Measurements from ENCODE around the gene INPP5F.
"Not testable (repeated sequence)": the region's sequence is repeated elsewhere in the genome, so short reads cannot be mapped to it uniquely, and the experiment has no call there.

Gene INPP5F

DNA sequence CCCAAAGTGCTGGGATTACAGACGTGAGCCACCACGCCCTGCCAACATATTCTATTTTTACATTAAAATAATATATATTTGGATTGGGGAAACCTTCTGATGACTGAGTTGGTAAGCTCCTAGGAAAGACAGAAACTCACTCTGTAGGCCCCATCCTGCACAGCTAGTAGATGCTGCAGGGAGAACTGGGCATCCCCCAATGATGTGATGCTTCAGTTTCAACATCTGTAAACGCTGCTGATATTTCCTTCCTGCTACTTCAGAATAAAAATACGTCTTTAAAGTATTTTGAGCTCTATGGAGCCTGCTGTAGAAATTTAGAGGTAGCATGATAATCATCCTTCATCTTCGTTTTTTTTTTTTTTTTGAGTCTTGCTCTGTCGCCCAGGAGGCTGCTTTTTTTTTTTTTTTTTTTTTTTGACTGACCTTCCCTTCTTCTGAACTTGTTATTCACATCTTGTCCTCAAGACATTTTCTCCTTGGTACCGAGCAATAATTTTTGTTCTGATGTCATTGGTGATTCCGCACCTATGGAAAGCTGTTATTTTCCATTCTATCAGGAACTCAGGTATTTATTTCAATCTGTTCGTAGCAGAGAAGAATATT lies 21.8 kb upstream of the INPP5F start:
- no peak for DNase-seq (ENCODE audit: low read depth in 2 of 2, low spot score in 1 of 2)

DNA sequence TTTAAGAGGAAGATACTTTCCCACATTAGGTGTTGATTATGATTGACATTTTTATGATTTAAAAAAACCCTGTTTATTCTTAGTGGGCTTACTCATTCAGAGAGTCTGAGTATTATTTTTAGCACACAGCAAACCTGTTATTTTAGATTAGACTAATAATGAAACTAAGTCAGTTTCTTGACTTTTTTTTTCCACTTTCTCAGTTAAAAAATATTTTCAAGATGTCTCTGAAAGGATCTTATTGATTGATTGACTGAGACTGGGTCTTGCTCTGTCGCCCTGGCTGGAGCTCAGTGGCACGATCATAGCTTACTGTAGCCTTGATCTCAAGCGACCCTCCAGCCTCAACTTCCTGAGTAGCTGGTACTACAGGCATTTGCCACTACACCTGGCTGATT lies 20.4 kb upstream of the INPP5F start:
- no peak for DNase-seq (ENCODE audit: low read depth in 2 of 2, low spot score in 1 of 2)

DNA sequence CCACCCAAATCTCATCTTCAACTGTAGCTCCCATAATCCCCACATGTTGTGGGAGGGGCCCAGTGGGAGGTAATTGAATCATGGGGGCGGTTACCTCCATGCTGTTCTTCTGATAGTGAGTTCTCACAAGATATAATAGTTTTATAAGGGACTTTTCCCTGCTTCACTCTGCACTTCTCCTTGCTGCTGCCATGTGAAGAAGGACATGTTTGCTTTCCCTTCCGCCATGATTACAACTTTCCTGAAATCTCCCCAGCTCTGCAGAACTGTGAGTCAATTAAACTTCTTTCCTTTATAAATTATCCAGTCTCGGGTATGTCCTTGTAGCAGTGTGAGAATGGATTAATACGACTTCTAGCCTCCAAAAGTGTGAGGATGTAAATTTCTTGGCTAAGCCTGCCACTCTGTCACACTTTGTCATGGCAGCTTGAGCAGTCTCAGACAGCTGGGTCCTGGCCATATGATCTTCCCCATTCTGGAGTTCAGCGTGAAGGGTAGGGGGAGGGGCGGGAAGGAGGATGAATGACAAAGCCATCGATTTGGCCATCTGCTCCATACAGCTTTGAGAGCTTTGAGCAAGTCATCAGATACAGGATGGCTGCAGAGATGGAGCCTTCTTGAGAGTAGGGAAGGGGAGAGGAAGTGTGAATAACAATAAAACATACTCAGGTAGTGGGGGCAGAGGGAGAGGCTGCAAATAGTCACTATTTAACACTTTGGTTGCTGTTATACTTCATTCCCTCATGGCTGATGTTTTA lies 19.1 kb upstream of the INPP5F start:
- no peak for DNase-seq (ENCODE audit: low read depth in 2 of 2, low spot score in 1 of 2)

DNA sequence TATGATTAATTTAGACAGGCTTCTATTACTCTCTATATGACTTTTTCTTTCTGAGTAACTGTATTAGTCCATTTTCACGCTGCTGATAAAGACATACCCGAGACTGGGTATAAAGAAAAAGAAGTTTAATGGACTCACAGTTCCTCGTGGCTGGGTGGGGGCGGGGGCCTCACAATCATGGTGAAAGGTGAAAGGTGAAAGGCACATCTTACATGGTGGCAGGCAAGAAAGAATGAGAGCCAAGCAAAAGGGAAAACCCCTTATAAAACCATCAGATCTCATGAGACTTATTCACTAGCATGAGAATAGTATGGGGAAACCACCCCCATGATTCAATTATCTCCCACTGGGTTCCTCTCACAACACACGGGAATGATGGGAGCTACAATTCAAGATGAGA lies 18.5 kb upstream of the INPP5F start:
- not testable (repeated sequence) for DNase-seq (ENCODE audit: low read depth in 2 of 2, low spot score in 1 of 2)

DNA sequence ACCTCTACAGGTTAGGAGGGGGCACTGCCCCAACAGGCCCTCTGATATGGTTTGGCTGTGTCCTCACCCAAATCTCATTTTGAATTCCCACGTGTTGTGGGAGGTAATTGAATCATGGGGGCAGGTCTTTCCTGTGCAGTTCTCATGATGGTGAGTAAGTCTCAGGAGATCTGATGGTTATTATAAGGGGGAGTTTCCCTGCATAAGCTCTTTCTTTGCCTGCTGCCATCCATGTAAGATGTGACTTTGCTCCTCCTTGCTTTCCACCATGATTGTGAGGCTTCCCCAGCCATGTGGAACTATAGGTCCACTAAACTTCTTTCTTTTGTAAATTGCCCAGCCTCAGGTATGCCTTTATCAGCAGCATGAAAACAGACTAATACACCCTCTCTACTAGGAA lies 14.9 kb upstream of the INPP5F start:
- DNase-seq (ENCODE audit: low read depth in 2 of 2, low spot score in 1 of 2), result not testable (repeated sequence)

DNA sequence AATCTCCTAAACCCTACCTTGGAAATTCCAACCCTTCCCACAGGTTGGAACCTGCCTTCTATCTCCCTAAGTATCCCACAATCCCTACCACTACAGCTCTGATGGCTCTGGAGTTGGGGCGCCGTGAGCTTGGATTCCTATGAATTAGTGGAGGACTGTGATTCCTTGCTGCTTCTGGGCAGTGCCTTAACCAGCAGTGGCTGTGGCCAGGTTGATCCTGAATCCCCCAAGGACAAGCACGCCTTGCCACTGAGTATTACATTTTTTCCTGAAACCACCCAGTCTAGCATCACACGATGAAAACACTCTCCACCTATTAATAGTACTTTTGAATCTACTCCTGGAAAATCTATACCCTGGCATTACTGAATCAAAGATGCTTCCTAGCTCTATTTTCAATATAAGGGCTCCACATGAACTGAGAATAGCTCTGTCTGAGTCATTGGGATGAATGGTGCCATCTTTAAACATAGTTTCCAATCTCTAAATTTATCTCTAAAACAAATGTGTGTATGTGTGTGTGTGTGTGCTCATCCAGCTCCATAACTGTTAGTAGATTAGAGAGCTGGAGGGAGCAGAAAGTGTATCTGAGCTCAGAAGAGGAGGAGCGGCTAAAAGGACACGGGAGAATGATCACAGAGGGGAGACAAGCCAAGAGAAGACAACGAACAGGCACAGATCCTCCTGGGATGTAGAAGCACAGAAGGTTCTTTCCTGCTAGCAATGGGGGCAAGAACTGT lies 11.9 kb upstream of the INPP5F start:
- no peak for DNase-seq (ENCODE audit: low read depth in 2 of 2, low spot score in 1 of 2)

DNA sequence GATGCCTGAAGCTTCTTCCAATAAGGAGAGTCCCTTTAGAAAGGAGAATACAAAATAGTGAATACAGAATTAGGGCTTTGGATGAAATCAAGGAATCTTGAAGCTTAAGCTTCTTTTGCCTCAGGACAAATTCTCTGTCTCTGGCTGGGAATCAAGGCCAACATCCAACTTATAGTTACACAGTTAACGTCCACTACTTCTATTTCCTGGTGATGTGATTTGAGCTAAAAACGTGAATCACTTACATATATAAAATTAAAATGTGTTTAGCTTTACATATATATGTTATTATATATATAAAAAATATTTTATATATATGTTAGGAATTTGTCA lies 11.4 kb upstream of the INPP5F start:
- DNase-seq (ENCODE audit: low read depth in 2 of 2, low spot score in 1 of 2), result no peak

DNA sequence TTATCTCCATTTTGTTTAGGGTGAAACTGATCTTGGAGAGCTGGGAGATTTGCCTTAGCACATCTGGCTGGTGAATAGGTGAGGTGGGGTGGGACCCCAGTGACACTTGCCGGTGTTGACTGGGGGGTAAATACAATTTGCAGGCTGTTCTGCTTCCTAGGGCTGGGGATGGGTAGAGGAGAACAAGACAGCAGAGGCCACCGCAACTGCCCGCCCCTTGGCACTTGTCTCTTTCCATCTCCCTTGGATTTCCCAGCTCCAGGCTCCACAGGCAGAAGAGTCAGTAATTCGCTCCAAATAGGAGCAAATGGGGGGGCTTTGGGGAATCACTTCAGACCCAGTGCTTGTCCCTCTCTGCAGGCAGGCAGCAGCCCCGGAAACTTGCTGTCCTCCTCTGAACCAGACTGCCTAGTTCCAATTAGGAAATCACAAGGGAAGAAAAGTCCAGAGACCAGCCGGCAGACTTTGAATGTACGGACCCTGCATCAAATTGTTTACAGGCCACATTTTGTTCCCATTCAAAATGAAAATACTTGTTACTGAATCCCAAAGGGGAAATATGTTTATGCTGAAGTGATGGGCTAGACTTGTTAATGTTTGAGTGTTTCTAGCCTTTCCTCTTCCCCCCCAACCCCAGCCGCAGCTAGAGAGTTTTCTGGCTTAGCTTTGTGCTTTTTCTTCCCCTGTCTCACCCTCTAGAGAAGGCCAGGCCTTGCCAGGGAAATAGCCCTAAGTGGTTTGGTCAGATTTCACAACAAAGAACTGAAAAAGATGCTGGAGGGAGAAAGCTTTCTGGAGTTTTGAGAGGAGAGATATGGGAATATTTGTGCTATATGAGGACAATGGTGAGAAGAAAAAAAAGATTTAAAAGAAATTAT lies 10.0 kb upstream of the INPP5F start:
- DNase-seq (ENCODE audit: low read depth in 2 of 2, low spot score in 1 of 2), result no peak

DNA sequence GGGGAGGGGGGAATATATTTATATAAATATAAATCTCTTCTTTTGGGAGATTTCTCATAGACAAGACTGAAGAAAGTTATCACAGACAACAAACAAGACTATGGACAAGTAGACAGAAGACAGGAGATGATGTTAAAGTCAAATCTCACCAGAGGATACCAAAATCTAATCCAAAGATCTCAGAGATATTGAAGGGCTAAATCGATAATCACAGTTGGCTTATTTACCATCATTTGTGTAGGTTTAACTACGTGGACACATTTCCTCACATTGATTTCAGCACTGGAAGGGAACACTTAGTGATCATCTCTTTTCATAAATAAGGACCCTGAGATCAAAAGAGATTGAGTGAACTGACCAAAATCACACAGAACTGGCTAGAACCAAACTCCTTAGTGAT lies 2.7 kb upstream of the INPP5F start:
- DNase-seq (ENCODE audit: low read depth in 2 of 2, low spot score in 1 of 2), result no peak

DNA sequence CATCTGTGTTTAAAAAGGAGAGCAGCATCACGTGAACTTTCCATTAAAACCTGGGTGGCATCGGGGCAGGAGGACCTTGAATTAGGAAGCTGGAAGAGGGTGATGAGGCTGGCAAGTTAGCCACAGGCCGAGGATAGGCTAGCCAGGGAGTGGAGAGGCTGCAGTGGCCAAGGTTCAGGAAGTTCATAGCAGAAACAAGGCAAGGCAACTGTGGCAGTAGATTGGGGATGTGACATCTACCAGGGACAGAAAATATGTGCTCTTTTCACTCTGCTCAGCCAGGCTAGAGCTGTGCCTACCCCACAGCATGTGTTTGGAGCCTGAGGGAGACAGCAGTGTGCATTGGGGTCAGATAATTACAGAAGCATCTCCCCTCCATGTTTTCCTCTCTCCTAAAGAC lies 2.2 kb upstream of the INPP5F start:
- no peak for DNase-seq (ENCODE audit: low read depth in 2 of 2, low spot score in 1 of 2)

DNA sequence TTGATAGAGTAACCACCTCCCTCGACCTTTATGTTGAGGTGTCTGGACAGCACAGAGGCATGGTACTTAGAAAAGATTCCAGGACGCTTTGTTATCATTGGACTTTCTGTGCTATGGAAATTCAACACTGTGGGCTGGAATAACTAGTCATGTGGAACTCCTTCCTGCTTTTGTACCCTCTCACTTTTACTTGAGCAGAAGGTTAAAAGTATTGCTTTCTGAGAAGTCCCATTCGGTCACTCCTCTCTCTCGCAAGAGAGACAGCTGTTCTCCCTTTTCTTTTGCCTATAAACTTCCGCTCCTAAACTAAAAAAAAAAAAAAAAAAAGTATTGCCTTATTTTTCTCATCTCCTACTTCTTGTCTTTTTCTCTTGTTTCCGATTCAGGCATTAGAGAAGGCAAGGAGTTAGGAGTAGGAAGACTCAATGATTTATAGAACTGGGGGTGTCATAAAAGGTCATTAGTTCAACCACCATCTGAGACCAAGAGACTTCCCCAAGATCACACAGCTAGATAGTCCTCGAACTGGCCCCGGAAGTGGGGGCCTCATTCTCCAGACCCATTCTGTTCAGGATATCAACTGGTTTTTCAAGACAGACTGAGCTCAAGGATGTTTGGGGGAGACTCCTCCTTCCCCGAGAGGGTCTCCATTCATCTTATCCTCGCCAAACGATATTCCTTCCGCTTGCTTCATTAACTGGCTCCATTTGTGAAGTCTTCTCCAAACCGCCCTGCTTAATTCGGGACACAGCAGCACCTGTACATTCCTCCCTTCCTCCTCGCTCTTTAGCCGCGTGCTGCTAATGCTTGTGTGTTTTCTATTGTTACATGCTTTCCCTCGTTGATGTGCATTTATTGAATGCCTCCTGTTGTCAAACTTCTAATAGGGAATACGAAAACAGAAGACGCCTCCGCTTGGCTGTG lies 995 bp upstream of the INPP5F start:
- no peak for DNase-seq (ENCODE audit: low read depth in 2 of 2, low spot score in 1 of 2)

DNA sequence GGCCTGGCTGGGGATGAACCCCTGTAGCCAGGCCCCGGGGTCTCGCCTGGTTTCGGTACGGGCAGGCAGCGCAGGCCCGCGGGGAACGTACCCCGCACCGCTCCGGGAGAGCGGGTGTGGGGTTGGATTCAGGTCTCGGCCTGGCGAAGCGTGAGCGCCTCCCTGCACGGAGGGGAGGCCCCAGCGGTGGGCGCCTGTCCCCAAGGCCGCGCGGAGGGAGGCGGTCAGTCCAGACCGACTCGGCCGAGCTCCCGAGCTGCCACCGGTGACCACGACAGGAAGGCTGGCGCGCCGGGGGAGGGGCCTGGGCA lies 378 bp upstream of the INPP5F start:
- no peak for DNase-seq (ENCODE audit: low read depth in 2 of 2, low spot score in 1 of 2)

DNA sequence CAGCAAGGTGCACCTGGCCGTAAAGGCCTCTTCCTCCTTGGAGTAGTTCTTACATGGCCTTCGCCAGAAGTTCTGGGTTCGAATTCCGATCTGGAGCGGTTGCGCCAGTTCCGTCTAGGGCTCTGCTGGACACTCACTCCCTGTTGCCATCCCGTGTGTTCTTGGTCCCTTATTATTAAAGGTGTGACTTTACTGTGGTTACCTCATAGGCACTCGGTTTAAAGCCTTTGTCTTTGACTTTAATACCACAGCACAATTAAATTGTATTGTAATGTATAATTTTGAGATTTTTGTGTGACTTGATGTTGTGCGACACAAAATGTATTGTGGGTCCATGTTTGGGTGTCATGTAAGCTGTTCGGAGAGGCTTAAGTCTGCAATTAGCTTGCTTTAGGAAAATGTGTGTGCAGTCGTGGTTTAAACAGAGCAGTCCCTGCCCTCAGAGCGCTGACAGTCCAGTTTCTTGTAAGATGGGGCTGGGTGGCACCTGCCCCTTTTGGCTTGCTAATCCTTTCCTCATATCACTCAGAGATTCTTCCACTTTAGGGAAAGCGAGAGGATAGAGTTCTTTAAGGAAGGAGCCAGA lies 919 bp downstream of the INPP5F start:
- DNase-seq (ENCODE audit: low read depth in 2 of 2, low spot score in 1 of 2), result no peak

DNA sequence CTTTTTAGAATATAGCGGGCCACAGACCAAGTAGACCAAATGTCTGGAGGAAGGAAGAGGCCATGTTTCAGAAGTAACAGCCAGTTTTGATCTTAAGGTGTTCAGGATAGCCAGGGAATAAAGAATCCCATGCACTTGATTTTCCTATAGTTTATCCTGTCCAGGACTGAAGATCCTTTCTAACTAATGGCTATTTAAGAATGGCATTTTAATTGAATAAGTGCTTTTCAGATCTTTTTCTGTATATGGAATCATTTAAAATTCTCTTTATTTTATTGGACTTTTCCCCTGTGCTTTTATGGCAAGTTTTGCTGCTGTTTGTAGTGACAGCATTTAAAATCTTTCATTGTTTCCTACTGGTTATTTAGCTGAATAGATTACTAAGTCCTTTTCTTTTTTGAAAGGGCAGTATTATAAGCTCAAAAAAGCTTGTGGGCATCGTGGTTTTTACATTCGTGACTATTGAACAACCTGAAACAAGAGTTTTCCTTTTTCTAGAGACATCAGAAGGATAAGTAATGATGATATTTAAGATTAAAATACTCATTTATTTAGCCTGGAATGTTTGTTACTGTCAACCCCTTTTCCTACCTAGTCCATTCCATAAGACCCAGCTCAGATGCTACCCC lies 2.4 kb downstream of the INPP5F start:
- DNase-seq (ENCODE audit: low read depth in 2 of 2, low spot score in 1 of 2), result no peak

DNA sequence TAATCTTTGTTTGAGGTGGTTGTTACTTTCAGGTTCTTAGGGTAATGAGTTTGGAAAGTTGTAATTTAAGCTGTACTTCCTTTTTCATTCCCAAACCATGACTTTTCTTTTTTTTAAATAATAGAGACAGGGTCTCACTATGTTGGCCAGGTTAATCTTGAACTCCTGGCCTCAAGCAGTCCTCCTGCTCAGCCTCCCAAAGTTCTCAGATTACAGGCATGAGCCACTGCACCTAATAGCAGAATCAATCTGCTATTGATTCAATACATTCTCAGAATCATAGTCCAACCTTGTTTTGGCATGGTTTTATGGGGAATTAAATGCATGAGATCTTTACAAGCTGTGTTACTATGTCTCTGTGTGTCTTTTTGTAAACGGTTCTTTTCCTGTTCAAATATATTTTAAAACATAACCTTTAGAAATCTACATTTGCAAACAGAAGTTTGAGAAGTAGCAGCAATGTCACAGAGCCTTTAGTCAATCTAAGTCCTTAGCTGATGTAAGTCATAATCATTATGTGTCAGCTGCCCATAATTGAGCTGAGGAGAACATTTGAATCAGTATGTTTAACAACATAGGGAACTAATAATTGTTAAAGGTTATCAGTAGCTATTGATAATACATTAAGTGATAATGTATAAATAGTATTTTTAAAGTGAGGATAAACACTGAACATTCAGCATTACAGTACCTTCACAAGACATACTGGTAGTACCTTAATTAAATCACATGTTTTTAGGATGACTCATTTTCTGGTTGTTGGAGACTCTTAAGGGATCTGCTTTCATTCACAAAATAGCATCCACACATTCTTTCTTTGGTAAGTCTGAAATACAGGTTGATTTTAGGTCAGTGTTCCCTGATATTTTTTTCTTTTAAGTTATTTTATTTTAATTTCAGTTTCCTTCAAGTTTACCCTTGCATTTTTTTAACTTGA lies 8.8 kb downstream of the INPP5F start:
- no peak for DNase-seq (ENCODE audit: low read depth in 2 of 2, low spot score in 1 of 2)

DNA sequence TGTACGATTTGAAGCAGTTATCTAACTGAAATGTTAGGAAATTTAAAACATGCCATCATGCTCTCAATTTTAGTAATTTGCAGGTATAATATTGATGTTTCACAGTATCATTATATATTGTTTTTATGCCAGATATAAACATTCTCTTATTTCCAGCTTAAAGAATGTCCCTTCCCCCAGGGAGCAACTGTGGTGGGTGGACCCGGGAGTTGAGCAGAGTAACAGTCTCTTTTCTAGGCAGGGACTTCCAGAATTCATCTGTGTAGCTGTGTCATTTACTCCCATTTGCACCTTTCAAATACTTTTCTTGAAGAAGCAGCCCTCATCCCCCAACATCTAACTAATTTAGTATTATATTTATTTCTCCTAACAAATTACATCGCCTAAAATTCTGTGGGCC lies 9.6 kb downstream of the INPP5F start:
- no peak for DNase-seq (ENCODE audit: low read depth in 2 of 2, low spot score in 1 of 2)

DNA sequence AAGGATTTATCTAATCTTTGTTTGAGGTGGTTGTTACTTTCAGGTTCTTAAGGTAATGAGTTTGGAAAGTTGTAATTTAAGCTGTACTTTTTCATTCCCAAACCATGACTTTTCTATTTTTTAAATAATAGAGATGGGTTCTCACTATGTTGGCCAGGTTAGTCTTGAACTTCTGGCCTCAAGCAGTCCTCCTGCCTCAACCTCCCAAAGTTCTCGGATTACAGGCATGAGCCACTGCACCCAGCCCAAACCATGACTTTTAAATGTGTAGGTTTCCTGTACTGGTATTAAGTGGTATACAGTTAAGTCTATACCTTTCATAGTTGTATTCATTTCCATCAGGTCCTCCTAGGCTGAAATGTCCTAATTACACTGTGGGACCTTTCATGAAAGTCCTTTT lies 10.4 kb downstream of the INPP5F start:
- DNase-seq (ENCODE audit: low read depth in 2 of 2, low spot score in 1 of 2), result no peak

DNA sequence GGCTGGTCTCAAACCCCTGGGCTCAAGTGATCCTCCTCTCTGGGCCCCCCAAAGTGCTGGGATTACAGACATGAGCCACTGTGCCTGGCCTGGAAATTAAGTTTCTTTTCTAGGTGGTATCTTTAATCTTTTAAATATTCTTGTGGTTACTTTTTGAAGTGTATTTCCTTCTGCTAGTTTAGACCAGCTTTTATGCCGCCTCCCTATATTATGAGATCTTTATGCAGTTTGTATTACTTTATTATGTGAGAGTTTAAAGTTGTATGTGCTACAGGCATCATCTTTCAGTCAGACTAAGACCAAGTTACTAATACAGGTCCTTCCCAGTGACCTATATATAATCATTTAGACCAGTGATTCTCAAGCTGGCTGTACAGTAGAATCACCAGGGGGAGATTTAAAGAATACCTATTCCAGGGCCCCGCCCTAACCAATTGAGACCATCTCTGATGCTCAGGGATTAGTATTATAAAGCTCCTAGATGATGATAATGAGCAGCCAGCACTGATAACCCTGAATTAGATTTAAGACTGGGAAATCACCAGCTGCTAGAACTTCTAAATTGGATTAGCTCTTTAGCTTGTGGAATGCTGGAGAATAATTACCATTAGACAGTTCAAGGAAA lies 11.3 kb downstream of the INPP5F start:
- DNase-seq (ENCODE audit: low read depth in 2 of 2, low spot score in 1 of 2), result no peak
